ENCODE results near the gene RBSN. TPM values are rescaled to one million over a fixed set of nuclear protein-coding genes. Genes with fewer than 3 reads are reported as not detected.

The RBSN gene
- total RNA-seq, 2 donors from 2014 or later, result 40.8 to 47.8 TPM

DNA sequence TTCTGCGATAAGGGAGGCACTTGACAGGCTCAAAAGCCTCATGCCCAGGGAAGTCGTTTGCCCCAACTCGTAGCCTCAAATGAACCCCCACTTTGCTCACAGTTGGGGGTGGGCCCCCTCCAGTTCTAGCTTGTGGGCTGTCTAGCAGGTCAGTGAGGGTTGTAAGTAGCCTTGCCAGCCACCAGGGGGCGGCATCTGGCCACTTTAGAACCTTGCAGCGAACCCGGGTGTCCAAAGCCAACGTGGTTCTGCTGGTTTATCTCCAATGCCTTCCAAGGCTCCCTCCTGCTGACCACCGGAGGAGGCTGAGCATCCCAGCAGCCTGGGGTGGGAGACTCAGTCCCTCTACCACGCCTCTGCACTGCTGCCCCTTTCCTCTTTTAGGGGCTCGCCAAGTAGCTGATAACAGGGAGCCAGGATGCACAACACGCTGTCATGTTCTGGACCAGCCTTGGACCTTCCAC is 9.2 kb upstream of the RBSN start:
- DNase-seq (ENCODE audit: low spot score) (no peak), ATAC-seq (ENCODE audit: insufficient number of reproducible peaks, low FRiP score, low read depth) (peak; percentile 61)
- H3K4me1 ChIP-seq (ENCODE audit: control insufficient read depth in 1 of 2, low read depth in 2 of 2), result peaks cover 0 to 1% of the 10 kb centered on the region in 2 donors
- TF ChIP-seq, protein P1, sequence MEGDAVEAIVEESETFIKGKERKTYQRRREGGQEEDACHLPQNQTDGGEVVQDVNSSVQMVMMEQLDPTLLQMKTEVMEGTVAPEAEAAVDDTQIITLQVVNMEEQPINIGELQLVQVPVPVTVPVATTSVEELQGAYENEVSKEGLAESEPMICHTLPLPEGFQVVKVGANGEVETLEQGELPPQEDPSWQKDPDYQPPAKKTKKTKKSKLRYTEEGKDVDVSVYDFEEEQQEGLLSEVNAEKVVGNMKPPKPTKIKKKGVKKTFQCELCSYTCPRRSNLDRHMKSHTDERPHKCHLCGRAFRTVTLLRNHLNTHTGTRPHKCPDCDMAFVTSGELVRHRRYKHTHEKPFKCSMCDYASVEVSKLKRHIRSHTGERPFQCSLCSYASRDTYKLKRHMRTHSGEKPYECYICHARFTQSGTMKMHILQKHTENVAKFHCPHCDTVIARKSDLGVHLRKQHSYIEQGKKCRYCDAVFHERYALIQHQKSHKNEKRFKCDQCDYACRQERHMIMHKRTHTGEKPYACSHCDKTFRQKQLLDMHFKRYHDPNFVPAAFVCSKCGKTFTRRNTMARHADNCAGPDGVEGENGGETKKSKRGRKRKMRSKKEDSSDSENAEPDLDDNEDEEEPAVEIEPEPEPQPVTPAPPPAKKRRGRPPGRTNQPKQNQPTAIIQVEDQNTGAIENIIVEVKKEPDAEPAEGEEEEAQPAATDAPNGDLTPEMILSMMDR (IDR thresholded peaks at IDR 0.05), result peak; percentile 90
- no peaks in the 10 kb centered on the region for H3K9me3 ChIP-seq
- no peaks in the 10 kb centered on the region for H3K36me3 ChIP-seq
- H3K4me3 ChIP-seq, result no peak overlapping the region
- no peaks in the 10 kb centered on the region for H3K27me3 ChIP-seq (replicated peaks; ENCODE audit: insufficient read depth)
- no peak overlapping the region for H3K27ac ChIP-seq

DNA sequence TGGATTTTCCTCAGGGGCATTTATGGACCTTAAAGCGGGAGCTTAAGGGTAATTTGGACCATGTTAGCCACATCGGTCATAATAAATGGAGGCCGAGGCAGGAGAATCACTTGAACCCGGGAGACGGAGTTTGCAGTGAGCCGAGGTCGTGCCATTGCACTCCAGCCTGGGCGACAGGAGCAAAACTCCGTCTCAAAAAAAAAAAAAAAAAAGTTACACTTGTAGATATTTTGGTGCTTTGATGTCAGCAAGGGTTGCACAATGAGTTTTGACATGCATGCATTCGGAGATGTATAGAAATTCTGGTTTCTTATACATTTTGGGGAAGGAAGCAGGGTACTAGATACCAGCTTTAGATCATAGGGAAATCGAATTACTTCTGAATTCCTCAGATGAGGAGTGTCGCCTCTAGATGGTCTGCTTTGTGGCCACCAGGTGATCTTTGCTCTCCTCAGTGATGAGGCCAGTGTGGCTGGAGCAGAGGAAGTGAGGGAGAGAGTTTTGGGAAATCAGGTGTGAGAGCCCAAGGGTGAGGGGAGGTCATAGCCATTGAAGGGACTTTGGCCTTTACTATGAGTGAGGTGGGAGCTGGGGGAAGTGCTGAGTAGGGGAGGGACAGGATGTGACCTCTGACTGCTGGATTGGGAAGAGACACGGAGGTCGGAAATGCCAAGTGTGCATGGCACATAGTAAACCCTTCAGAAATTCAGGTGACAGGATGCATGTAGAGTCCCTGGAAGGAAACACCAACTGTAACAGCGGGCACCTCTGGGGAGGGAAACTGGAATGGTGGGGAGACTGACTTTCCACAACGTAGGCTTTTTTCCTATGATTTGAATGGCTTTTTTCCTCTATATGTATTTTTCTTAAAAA is 8.4 kb upstream of the RBSN start:
- H3K27me3 ChIP-seq (replicated peaks; ENCODE audit: insufficient read depth), result no peaks in the 10 kb centered on the region
- H3K4me1 ChIP-seq (ENCODE audit: control insufficient read depth in 1 of 2, low read depth in 2 of 2), result peaks cover 0 to 9% of the 10 kb centered on the region in 2 donors
- H3K4me3 ChIP-seq, result no peak overlapping the region
- DNase-seq (ENCODE audit: low spot score), result no peak
- H3K36me3 ChIP-seq, result no peaks in the 10 kb centered on the region
- H3K9me3 ChIP-seq, result no peaks in the 10 kb centered on the region
- no peak for ATAC-seq (ENCODE audit: insufficient number of reproducible peaks, low FRiP score, low read depth)
- no peak overlapping the region for H3K27ac ChIP-seq
- TF ChIP-seq, protein P1 (IDR thresholded peaks at IDR 0.05), result no peak

DNA sequence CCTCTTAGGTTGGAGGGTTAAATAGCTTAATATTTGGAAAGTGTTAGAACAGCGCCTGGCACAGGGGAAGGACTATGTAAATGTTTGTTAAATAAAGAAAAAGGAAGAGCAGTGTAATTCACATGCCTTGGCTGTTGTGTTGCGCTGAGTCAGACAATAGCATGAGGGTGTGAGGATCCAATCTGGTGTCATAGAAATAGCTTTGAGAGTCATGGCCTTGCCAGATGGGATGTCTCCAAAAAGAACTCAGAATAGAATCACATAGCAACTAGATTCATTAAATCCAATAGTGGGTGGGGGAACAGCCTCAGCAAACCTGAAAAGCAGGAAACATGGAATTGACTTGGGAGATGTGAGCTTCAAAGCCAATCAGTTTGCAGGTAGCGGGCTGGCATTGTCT is 3.9 kb upstream of the RBSN start:
- TF ChIP-seq, protein P1 (IDR thresholded peaks at IDR 0.05), result no peak
- Histone ChIP-seq H3K27ac (peak overlapping the region; percentile 18 to 63), H3K4me3 (no peak overlapping the region), H3K4me1 (ENCODE audit: control insufficient read depth in 1 of 2, low read depth in 2 of 2) (peaks cover 2 to 40% of the 10 kb centered on the region in 2 donors), H3K36me3 (no peaks in the 10 kb centered on the region), H3K27me3 (replicated peaks; ENCODE audit: insufficient read depth) (no peaks in the 10 kb centered on the region), H3K9me3 (no peaks in the 10 kb centered on the region)
- no peak for ATAC-seq (ENCODE audit: insufficient number of reproducible peaks, low FRiP score, low read depth)
- DNase-seq (ENCODE audit: low spot score), result no peak

DNA sequence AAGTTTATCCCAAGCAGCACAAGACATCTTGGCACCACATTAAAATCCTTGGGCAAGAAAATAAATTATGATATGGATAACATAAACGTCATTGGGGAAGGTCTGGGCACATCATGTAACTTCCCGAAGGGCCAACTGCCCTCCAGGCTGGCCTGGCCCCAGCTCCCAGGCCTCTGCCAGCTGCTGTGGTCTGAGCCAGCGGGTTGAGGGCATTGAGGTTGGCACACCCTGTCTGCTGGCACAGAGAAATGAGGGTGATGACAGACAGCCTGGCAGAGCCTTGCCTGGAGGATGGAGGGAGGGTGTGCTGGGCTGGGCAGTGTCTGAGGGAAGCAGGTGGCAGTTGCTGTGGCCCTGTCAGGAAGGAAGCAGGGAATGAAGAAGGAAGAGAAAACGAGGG is 3.3 kb upstream of the RBSN start:
- peak; percentile 31 for DNase-seq (ENCODE audit: low spot score)
- H3K27ac ChIP-seq, result peak overlapping the region; percentile 32 to 63

More for the DNA sequence above, 3.3 kb upstream of the RBSN start:
- no peak for ATAC-seq (ENCODE audit: insufficient number of reproducible peaks, low FRiP score, low read depth)
- no peaks in the 10 kb centered on the region for H3K27me3 ChIP-seq (replicated peaks; ENCODE audit: insufficient read depth)
- TF ChIP-seq, protein P1 (IDR thresholded peaks at IDR 0.05), result no peak
- H3K4me1 ChIP-seq (ENCODE audit: control insufficient read depth in 1 of 2, low read depth in 2 of 2), result peaks cover 4 to 45% of the 10 kb centered on the region in 2 donors
- no peaks in the 10 kb centered on the region for H3K9me3 ChIP-seq
- no peak overlapping the region for H3K4me3 ChIP-seq
- no peaks in the 10 kb centered on the region for H3K36me3 ChIP-seq
